8988T (cell line): Measurements from ENCODE around the gene ZCCHC14.
"Not testable (repeated sequence)": the region's sequence is repeated elsewhere in the genome, so short reads cannot be mapped to it uniquely, and the experiment has no call there.

Source experiments
- DNase-seq: peaks from one replicate; pipeline ENCODE4 v3.0.0; 2011

The ZCCHC14 gene

DNA sequence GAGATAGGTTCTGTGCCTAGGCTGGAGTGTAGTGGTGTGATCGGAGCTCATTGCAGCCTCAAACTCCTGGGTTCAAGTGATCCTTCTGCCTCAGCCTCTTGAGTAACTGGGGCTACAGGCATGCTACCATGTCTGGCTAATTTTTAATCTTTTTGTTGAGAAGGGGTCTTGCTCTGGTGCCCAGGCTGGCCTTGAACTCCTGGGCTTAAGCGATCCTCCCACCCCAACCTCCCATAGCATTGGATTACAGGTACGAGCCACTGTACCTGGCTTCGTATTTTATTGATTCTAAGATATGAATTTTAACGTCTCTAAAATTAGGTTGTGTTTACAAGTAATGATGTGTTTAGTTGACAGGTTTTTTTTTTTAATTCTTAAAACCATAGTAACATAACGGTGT, 30.8 kb upstream of the ZCCHC14 start:
- DNase-seq, result not testable (repeated sequence)

DNA sequence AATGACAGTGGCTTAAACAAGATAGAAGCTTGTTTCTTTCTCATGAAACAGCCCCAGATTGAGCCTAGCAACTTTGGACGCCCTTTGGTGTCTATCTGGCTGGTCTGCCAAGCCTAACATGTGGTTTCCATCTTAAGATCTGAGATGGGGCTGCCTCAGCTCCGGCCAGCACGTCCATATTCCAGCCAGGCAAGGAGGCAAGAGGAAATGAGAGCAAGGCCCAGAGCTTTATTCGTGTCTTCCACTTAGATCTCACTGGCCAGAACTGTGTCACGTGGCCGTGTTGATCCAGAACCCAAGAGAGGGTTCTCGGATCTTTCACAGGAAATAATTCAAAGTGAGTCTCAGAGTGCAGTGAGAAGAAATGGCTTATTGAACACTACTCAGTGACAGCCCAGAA, 28.9 kb upstream of the ZCCHC14 start:
- not testable (repeated sequence) for DNase-seq

DNA sequence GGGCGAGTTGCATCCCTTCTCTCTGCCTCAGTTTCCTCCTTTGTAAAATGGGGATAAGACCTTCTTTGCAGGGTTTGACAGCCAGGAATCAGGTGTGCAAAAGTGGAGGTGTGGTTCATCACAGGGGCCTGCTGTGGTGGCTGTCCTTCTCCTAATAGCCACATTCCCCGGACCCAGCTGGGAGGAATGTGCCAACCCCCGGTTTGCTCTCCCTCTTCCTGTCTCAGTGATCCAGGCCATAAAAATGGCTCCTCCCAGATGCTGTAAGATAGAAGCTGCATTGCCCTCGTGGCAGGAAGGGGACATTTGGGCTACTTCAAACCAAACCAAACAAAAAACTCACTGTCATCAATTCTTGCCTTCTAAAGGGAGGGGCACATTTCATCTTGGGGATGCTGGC, 26.3 kb upstream of the ZCCHC14 start:
- DNase-seq, result not testable (repeated sequence)

DNA sequence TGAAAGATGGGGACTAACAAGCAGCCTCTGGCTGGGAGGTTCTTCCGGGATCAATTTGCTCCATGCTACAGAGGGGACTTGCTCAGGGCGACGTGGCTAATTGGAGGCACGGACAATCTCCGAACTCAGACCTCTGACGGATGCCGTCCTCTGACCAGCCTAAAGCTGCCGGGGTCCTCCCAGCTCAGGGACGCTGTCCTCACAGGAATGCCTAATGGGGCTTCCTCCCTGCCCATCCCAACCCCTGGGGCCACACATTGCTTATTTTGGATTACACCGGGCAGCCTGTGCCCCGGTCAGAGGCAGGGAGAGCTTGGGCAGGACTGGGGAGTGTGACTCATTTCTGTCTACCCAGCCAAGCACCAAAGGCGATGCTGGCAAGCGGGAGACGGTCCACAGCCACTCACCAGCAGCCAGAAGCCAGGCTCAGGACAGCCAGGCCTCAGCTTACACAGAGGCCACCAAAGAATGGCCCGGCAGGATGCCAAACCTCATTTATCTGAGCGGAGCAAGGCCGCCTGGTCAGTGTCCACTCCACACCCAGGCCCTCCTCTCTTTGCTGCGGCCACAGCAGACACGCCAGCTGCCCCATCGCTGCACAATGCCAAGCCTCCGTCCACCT, 25.7 kb upstream of the ZCCHC14 start:
- DNase-seq, result not testable (repeated sequence)

DNA sequence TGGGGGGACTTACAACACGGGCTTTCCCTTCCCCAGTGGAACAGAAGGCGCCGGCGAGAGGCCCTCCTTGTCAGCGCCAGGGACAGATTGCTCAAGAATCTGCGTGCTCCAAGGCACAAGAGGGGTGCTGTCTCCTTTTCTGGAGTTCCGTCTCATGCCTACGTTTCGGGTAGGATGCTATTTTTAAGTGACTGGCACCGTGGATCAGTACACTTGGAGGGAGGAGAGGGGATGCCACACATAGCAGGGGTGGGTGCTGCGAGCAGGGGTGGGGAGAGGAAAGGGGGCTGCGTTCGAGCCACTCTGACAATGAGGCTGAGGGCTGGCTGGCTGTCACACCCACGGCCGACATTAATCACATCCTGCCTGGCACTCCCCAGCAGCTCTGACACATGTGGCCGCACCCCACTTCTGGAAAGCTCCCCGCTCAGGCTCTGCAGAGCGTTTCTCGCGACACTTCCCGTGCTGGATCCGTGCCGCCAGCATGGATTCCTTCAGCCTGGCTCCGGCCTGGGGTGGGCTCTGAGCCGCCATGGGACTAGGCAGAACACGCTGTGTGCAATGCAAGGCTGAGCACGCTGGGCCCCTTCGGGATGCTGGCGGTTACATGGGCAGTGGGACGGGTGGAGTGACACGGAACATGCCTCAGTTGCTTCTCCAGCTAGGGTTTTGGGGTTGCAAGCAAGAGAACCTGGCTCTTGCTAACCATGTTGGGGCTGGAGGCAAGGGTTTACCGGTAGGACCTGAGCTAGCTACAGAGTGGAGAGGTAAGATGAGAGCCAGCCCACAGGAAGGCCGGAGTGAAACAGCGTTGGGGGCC, 25.0 kb upstream of the ZCCHC14 start:
- DNase-seq, result not testable (repeated sequence)

DNA sequence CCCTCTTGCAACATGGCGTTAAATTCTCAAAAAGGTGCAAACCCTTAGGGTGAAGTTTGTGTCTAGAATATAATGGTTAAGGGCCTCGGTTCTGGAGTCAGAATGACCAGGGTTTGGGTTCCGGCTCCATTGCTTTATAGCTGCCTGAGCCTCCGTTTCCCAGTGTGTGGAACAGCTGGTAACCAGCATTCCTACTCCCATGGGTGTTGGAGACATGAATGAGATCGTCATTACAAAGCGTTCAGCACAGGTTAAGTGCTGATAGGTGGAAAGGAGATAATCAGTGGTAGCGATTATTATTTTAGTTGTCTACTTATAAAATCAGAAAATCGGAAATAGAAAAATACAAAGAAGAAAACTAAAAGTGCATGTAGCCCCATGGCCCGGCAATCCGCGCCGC, 23.5 kb upstream of the ZCCHC14 start:
- no peak for DNase-seq

GRCh38 chr16:87515475-87516330, 22.9 kb upstream of the ZCCHC14 start:
- no peak for DNase-seq

DNA sequence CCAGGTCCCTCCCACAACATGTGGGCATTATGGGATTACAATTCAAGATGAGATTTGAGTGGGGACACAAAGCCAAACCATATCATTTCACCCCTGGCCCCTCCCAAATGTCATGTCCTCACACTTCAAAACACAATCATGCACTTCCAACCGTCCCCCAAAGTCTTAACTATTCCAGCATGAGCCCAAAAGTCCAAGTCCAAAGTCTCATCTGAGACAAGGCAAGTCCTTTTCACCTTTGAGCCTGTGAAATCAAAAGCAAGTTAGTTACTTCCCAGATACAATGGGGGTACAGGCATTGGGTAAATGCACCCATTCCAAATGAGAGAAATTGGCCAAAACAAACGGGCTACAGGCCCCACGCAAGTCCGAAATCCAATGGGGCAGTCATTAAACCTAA, 17.0 kb upstream of the ZCCHC14 start:
- not testable (repeated sequence) for DNase-seq

GRCh38 chr16:87507351-87508069, 14.7 kb upstream of the ZCCHC14 start:
- no peak for DNase-seq

DNA sequence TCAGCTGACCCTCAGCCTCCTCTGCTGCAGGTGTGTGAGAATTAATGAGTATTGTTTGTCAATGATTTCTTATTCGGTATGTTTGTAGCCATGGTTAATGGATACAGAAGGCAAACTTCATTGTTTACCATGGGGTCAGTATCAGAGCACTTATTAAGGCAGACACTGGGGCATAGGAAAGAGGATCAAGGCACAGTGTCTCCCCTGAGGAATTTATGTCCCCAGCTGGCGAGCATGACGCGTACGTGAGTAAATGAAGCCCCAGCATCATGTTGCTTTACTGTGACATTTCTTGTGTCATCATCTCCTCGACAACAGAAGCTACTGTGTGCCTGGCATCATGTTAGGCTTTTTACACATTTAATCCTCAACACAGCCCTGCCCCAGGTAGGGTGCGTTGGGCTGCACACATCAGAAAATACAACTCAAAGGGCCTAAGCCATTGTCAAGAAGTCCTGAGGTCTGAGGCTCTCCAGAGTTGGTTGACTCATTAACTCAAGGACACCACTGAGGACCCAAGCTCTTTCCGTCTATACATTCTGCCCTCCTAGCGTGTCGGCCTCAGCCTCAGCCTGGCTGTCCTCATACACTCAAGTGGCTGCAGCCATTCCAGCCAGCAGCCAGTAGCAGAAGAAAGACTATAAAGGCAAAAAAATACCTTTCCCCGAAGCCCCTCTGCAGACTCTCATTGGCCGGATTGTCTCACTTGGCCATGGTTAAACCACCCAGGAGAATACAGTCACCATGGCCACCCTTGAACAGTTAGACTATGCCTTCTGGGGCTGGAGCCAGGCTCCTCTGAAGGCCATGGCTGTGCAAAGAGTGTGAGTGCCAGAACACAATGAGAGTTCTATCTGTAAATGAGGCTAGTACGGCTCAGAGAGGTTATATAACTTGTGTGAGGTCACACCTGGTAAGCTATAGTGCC, 13.9 kb upstream of the ZCCHC14 start:
- DNase-seq, result no peak

GRCh38 chr16:87505834-87506233, 13.0 kb upstream of the ZCCHC14 start:
- DNase-seq, result no peak

DNA sequence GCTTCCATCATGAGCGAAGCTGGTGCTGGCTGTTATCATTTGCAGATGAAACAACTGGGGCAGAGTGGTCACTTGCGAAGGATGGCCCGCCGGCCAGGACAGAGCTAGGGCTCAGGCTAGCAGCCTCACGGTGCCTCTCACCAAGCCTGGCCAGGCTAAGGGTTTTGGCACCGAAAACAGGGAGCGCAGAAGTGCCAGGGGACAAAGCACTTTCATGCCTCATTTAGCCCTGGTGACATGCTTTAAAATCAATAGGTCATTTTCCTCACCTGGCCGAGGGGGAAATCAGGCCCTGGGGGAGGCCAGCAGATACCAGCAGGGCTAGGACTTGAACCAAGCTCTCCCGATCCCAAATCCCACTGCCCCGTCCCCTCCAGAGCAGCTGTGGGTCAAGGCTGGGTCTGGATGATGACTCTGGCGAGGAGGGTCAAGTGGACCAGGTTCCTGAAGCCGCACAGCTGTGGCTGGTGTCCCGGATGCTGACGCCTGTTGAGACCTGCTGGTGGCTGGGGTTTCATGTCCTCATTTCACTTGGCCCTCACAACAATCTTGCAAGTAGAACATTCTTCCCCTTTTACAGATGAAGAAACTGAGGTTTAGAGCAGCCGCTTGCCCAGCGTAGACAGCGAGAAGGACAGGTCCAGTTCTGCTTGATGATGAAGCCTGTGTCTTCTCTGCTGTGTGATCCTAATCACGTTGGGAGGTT, 10.6 kb upstream of the ZCCHC14 start:
- DNase-seq, result not testable (repeated sequence)

- no peak for DNase-seq
These were observed 9.6 kb upstream of the ZCCHC14 start for GRCh38 chr16:87502308-87502969.

- no peak for DNase-seq
These were observed 8.3 kb upstream of the ZCCHC14 start for GRCh38 chr16:87501117-87501516.

DNA sequence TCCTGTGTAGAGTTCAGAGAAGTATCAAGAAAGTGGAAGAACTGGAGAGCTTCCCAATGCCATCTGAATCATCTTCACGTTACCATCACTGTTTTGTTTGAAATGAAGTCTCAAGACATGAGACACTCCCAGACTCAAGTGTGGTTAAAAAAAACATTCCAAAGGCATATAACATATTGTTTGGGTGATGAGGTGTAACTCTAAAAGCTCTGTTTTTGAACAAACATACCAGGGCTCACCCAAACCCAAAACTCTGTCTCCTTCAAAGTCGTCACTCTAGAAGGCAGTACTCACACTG, 6.3 kb upstream of the ZCCHC14 start:
- DNase-seq, result no peak

GRCh38 chr16:87498324-87499188, 5.7 kb upstream of the ZCCHC14 start:
- no peak for DNase-seq

GRCh38 chr16:87497767-87498290, 5.0 kb upstream of the ZCCHC14 start:
- not testable (repeated sequence) for DNase-seq

- DNase-seq, result not testable (repeated sequence)
These were observed 4.4 kb upstream of the ZCCHC14 start for GRCh38 chr16:87497023-87497766.

DNA sequence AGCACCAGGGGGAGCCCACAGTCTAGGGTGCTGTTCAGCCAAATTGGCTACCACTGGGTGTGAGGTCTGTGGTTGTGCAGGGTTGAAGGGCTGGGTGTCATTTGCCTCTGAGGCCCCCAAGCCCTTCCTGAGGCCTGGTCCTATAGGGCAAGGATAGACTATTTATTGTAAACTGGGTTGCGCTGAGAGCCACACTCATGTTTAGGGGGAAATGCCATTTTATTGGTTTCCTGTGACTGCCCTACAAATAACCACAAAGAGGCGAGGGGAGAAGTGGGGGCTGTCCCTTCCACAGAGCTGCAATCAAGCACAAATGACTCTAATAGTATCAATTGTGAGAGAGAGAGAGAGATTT, 3.6 kb upstream of the ZCCHC14 start:
- DNase-seq, result no peak
